AG10803 (cell line): ENCODE results near the gene RAPGEF1.

Experiments
- DNase-seq: peaks from one replicate; pipeline ENCODE4 v3.0.0; 2010; ENCODE audit warnings: low read depth
- H3K4me3 ChIP-seq: 2 replicates; pipeline ENCODE4 v1.5.1; 2011; ENCODE audit warnings: mild to moderate bottlenecking, low read length, control low read depth
- CTCF ChIP-seq: conservative IDR thresholded peaks from 2 replicates; pipeline ENCODE4 v1.5.1; 2011; ENCODE audit warnings: mild to moderate bottlenecking, low read length, control low read depth, inconsistent platforms

RAPGEF1 gene

GRCh38 chr9:131616983-131617604 lies 122.8 kb downstream of the RAPGEF1 start:
- no peak for DNase-seq
- TF ChIP-seq CTCF, result no peak
- H3K4me3 ChIP-seq, result no peak overlapping the region

GRCh38 chr9:131614340-131614915 lies 125.4 kb downstream of the RAPGEF1 start:
- no peak for TF ChIP-seq CTCF
- H3K4me3 ChIP-seq, result no peak overlapping the region
- DNase-seq, result no peak

- H3K4me3 ChIP-seq, result no peak overlapping the region
- TF ChIP-seq CTCF, result no peak
- no peak for DNase-seq
Measured at GRCh38 chr9:131613921-131614320, 126.0 kb downstream of the RAPGEF1 start.

- H3K4me3 ChIP-seq, result no peak overlapping the region
- no peak for TF ChIP-seq CTCF
Measured at GRCh38 chr9:131612851-131613250, 127.0 kb downstream of the RAPGEF1 start.

GRCh38 chr9:131611586-131612315 lies 128.1 kb downstream of the RAPGEF1 start:
- no peak for TF ChIP-seq CTCF
- DNase-seq, result no peak
- H3K4me3 ChIP-seq, result no peak overlapping the region

More at GRCh38 chr9:131612851-131613250, 127.0 kb downstream of the RAPGEF1 start:
- DNase-seq, result no peak

GRCh38 chr9:131610231-131610761 lies 129.6 kb downstream of the RAPGEF1 start:
- TF ChIP-seq CTCF, result no peak
- H3K4me3 ChIP-seq, result no peak overlapping the region
- DNase-seq, result peak; percentile 97
